HG03378 (cell line): ENCODE data around the gene UTP4.
"Not testable (repeated sequence)": the region's sequence is repeated elsewhere in the genome, so short reads cannot be mapped to it uniquely, and the experiment has no call there.

Experiments
- ATAC-seq: cut with Tn5 transposase; IDR thresholded peaks from one replicate; pipeline ENCODE4 v1.9.1; 2021; ENCODE audit warnings: mild to moderate bottlenecking, moderate library complexity; ENCODE audit not compliant: unreplicated experiment

Gene UTP4

DNA sequence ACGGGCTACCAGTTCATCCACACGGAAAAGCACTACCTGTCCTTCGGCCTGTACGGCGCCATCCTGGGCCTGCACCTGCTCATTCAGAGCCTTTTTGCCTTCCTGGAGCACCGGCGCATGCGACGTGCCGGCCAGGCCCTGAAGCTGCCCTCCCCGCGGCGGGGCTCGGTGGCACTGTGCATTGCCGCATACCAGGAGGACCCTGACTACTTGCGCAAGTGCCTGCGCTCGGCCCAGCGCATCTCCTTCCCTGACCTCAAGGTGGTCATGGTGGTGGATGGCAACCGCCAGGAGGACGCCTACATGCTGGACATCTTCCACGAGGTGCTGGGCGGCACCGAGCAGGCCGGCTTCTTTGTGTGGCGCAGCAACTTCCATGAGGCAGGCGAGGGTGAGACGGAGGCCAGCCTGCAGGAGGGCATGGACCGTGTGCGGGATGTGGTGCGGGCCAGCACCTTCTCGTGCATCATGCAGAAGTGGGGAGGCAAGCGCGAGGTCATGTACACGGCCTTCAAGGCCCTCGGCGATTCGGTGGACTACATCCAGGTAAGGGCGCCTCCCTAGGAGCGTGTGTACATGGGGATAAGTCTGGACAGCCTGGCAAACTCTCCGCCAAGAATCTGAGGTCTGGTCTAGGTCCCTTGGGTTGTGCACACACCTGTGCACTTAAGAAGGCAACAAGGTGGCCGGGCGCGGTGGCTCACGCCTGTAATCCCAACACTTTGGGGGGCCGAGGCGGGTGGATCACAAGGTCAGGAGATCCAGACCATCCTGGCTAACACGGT is 22.8 kb upstream of the UTP4 start:
- ATAC-seq: no peak

DNA sequence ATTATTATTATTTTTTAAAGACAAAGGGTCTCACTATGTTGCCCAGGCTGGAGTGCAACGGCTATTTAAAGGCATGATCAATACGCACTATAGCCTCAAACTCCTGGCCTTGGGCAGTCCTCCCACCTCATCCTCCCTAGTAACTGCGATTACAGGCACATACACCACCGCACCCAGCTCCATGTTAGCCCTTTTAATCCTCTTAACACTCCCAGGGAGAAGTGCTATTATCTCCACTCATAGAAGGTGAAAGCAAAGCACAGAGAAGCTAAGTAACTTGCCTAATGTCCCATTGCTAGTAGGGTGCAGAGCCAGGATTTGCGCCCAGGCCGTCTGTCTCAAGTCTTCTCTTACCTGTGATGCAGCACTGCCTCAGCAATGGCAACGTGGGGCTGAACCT is 22.0 kb upstream of the UTP4 start:
- ATAC-seq: no peak

DNA sequence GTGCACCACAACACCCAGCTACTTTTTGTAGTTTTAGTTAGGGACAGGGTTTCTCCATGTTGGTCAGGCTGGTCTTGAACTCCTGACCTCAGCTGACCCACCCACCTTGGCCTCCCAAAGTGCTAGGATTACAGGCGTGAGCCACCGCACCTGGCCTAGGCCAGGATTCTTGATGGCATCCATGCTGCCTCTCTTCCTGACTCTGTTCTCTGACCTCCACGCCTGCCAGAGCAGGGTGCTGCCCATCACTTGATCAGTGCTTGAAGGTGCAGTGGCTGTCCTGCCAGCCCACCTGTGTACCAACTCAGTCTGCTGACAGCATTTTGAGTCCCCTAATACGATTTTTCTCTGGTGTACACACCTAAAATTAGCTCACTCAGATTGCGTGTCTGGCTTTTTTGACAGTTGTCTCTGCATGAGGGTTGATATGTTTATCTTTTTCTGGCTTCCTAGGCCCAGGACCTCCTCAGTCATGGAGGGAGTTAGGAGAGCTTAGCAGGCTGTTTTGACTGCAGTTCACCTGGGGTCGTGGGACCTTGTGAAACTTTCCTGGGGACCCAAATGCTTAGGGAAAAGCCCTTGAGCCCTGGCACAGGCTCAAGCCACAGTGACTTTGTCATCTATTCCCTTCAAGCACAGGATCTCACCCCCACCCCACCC is 21.1 kb upstream of the UTP4 start:
- no peak for ATAC-seq

DNA sequence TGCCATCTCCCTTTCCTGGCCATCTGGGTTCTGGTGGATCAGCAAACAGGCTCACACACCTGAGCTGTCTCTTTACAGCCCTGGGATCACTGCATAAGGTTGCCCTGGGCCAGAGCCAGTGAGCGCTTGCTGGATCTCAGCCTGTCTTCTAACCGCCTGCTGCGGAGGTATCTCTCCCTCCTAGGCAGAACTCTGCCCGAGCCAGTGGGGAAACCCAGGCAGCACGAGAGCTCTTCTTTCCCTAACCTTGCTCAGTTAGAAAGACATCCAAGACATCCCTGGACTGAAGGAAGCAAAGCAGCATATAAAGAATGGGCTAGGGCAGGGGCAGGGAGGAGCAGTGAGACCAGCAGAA is 20.6 kb upstream of the UTP4 start:
- ATAC-seq: no peak

DNA sequence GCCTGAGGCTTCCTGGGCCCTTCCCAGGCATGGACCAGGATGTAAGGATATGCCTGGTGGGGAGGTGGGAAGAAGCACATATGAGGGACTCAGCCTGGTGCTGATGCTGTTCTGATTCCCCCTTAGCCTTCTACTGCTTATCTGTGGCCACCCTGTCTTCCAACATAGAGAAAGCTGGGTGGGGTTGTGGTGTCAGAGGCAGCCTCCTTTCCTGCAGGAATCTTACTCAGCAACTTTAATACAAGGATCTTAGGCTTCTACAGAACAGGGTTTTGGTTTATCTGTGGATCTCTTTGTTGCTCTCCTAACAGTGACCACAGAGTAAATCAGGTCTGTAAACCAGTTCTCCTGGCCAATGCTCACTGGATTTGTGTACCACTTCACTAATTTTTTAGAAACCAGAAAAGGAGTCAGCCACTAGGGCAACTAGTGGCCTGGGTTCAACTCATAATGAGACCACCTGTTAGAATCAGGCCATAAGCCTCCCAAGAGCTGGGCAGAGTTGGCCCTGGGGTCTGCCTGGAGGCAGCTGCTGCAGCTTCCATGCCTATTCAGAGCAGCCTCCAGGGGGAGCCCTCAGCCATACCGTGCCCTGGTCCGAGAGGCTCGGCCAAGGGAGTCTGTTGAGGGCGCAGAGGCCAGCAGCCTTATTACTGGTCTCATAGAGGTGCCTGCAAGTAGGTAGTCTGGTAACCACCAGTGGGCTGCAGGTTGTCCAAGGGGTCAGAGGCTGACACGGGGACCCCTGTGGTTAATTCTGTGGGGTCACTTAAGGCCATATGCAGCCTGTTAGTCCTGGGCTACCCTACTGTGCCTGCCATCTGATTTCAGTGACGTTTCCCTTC is 19.9 kb upstream of the UTP4 start:
- ATAC-seq: no peak

DNA sequence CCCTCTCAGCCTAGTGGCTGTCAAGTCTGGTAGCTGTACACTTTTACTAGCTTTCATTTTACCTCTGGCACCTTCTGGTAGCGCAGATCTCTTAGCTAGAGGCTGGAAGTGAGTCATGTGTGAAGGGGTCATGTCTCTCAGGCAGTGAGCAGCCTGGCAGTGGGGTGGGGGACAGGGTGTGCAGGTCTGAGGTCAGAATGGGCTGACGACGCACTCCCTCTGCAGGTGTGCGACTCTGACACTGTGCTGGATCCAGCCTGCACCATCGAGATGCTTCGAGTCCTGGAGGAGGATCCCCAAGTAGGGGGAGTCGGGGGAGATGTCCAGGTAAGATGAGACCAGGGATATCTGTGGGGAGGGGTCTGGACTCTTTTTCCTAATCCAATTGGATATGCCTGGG is 19.2 kb upstream of the UTP4 start:
- ATAC-seq: no peak

DNA sequence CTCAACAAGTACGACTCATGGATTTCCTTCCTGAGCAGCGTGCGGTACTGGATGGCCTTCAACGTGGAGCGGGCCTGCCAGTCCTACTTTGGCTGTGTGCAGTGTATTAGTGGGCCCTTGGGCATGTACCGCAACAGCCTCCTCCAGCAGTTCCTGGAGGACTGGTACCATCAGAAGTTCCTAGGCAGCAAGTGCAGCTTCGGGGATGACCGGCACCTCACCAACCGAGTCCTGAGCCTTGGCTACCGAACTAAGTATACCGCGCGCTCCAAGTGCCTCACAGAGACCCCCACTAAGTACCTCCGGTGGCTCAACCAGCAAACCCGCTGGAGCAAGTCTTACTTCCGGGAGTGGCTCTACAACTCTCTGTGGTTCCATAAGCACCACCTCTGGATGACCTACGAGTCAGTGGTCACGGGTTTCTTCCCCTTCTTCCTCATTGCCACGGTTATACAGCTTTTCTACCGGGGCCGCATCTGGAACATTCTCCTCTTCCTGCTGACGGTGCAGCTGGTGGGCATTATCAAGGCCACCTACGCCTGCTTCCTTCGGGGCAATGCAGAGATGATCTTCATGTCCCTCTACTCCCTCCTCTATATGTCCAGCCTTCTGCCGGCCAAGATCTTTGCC is 18.0 kb upstream of the UTP4 start:
- ATAC-seq: no peak

DNA sequence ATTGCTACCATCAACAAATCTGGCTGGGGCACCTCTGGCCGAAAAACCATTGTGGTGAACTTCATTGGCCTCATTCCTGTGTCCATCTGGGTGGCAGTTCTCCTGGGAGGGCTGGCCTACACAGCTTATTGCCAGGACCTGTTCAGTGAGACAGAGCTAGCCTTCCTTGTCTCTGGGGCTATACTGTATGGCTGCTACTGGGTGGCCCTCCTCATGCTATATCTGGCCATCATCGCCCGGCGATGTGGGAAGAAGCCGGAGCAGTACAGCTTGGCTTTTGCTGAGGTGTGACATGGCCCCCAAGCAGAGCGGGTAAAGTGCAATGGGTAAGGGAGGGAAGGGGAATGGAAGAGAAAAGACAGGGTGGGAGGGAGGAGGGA is 17.5 kb upstream of the UTP4 start:
- ATAC-seq: no peak

DNA sequence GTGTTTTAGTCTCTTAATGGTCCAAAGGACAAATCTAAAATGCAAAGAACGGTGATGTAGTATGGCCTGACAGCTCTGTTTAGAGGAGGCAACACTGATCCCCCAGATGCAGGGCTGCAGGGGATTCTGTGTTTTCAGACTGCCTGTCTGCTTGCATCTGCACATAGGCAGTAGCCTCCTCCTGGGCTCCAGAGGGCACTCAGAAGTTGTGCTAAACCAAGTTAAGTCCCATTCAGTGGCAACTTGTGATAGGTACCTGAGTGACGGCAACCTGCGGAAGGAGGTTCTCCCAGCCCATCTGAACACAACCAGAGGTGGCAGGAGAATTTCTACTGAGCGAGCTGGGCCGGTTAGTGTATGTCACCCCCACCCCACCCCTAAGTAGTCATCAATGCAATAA is 17.1 kb upstream of the UTP4 start:
- no peak for ATAC-seq

DNA sequence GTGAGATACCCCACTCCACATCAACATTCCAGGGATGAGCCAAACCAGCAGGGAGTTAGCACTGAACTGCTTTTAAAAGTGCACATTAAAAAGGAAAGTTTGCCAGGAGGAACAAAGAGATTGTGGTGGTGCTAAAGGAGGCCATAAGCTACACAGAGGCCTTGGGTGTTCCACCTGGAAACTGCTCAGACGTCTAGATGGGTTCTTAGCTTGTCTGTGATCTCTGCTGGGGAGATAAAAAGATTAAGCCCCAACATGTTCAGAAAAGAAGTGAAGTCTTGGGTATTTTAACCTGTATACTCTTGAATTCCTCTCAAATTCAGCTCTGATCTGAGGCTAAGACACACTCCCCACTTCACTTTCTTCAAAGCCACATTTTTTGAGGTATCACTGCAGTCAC is 16.6 kb upstream of the UTP4 start:
- no peak for ATAC-seq

DNA sequence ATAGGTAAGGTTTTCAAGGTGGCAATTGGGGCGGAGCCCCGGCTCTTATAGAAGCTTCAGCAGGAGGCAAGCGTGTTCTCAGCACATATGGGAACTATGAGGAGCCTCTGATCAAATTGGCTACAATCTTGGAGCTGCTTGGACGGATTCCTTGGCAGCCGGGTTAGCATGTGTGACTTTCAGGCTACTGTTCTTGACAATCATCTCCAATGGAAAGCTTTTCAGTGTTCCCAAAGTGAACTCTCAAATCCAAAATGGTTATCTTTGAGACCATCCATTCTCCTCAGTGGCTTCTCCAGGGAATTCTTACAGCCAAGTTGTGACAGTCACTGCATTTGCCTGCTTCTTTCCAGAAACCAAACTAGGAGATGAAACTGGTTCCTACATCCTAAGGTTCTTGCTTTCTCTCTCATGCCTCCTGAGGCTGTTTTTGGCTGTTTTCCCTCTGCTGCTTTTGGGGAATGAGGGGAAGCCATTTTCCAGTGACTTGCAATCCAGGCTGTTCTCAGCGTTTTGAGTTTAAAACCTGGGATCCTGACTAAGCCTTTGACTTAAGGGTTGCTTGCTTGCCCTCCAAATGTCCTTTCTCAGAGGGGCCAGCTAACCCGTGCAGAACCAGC is 16.1 kb upstream of the UTP4 start:
- ATAC-seq: no peak

DNA sequence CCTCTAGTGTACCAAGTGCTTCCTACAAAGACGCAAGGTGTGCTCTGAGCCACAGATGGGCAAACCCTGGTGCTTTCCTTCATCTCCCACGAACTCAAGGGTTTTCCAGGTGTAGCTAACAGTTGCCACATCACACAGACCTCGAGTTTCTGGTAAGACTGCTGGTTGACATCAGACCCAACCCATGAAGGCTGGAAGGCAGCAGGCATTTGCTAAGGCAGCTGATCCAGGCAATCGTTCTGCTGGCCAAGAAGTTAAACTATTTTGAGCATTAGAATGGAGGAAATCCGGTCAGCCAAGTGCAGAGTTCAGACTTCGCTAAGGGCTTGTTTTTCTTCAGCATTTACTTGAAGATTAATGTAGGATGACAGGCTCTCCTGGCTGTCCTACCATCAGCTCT is 15.5 kb upstream of the UTP4 start:
- no peak for ATAC-seq

DNA sequence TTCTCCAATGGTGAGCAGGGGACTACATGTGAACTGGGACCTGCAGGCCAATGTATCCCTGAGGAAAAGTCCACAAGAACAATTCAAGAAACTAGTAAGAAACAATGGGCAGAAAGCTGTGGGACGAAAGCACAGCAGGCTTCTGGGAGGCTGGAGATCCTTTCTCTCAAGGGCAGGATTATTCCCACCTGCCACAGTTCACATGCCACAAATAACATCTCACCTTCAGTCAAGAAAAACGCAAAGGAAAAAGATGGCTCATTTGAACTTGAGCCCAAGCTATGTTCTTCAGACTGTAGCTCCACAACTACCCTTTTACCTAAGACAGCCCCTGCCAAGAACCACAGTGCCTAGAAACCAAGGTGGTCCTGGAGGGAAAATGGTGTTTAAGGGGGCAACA is 14.0 kb upstream of the UTP4 start:
- no peak for ATAC-seq

DNA sequence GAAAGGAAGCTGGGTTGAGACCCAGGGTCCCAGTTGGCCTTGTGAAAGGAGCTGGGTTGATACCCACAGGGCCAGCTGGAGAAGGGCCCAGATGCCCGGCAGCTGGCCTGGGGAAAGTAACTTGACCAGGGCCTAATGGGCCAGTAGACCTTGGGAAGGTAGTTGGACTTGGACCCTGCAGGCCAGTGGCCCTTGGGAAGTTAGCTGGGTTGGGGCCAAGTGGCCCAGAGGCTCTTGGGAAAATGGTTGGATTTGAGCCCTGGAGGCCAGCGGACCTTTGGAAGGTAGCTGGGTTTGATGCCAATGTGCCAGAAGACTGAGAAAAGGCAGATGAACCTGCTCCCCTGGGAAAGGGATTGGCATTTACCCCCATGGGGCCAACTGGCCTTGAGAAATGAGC is 13.5 kb upstream of the UTP4 start:
- no peak for ATAC-seq

DNA sequence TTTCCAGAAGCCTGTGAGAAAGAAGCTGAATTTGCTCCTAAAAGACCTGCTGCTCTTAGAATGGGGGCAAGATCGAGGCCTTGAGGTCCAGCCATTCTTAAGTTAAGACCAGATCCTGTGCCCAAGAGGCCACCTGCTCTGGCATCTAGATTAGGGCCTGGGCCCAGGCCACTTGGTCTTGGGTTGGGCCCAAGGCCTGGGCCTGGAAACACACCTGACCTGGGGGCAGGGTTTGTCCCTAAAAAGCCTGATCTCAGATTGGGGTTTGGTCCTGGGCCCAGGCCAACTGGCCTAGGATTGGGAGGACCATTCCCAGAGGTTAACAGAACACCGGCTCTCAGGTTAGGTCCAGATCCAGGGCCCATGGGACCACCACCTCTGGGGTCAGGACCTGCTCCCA is 12.9 kb upstream of the UTP4 start:
- no peak for ATAC-seq

DNA sequence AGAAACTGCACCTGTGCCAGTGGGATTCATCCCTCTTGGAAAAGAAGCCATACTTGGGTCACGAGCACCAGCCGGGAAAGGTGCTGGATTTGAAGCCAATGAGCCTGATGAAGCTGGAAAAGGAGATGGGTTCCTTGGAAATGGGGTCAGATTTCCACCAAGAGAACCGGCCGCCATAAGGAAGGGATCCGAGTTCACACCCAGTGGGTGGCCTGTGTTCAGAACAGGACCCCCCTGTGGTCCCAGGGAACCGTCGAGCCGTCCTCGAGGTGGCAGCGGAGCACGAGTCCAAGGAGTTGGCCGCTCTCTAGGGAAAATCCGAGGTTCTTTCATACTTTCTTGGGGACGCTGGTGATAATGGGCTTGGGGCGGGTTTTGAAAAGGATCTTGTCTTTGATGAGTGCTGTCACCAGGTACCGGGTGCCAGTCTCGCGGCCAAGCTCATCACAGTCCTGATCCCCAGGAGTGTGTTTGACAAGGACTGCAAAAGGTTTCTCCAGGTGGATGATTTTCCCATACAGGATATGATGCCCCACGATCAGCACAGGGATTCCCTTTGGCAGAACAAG is 12.3 kb upstream of the UTP4 start:
- ATAC-seq: no peak

DNA sequence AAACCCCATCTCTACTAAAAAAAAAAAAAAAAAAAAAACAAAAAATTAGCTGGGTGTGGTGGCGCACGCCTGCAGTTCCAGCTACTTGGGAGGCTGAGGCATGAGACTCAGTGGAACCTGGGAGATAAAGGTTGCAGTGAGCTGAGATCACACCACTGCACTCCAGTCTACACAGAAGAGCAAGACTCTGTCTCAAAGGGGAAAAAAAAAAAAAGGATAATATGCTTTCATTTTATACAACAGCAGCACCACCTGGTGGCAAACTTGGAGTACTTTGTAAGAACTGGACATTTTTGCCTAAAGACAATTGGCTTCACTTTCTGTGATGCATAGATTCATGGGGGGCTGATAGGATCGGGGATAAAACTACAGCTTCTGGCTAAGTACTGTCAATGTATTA is 8.5 kb upstream of the UTP4 start:
- no peak for ATAC-seq

DNA sequence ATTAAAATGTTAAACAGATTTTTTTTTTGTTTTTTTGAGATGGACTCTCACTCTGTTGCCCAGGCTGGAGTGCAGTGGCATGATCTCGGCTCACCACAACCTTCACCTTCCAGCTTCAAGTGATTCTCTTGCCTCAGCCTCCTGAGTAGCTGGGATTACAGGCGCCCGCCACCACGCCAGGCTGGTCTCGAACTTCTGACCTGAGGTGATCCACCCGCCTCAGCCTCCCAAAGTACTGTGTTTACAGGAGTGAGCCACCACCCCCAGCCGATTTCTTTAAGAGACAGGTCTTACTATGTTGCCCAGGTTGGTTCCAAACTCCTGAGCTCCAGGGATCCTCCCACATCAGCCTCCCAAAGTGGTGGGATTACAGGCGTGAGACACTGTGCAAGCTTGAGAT is 8.0 kb upstream of the UTP4 start:
- not testable (repeated sequence) for ATAC-seq

DNA sequence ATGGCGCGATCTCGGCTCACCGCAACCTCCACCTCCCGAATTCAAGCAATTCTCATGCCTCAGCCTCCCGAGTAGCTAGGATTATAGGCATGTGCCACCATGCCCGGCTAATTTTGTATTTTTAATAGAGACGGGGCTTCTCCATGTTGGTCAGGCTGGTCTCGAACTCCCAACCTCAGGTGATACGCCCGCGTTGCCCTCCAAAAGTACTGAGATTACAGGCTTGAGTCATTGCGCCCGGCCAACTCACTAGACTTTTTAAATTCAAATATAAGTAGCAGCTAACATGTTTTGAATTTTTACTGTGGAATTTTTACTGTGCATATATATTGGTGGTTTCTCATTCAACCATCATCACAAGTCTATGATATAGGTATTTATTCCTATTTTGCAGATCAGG is 7.5 kb upstream of the UTP4 start:
- ATAC-seq: not testable (repeated sequence)

DNA sequence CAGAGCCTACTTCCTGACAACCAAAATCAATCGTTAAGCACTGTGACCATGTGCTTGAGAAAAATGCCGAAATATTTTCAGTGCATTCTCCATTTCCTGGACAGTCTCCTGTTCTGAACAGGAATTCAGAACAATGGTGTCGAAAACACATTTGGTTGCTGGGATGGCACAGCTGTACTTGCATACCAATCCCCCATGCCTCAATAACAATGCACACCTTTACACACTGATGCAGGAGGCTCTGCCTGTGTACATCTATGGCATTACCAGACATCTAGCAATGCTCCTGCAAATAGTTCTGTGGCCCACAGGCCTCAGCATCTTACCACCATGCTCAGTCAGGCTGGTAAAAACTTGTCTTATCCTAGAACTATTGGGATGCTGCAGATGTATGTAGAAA is 6.2 kb upstream of the UTP4 start:
- no peak for ATAC-seq

DNA sequence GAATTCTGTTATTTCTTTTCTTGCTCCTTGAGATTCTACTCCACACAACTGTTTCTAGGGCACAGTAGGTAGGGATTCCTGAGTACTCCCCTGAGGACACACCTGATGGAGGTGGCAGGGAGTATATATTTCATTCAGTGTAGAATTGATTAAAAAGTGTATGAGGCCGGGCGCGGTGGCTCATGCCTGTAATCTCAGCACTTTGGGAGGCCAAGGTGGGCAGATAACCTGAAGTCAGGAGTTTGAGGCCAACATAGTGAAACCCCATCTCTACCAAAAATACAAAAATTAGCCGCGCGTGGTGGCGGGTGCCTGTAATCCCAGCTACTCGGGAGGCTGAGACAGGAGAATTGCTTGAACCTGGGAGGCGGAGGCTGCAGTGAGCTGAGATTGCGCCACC is 5.6 kb upstream of the UTP4 start:
- ATAC-seq: not testable (repeated sequence)
